K562 (cell line): ENCODE measurements around the gene TMEM95.

ENCODE experiments used
- ARID2 ChIP-seq: fragments of 450-650 bp; IDR thresholded peaks from 2 replicates; pipeline ENCODE4 v1.6.1; 2017; ENCODE audit warnings: antibody characterized with exemption, mild to moderate bottlenecking
- HMGN3 ChIP-seq: IDR thresholded peaks from 2 replicates; pipeline ENCODE4 v1.6.1; 2011; ENCODE audit warnings: borderline replicate concordance, low read depth, mild to moderate bottlenecking, mixed read lengths, low read length; ENCODE audit not compliant: insufficient read length; ENCODE audit errors: extremely low read depth
- MAFG ChIP-seq: fragments of 450-650 bp; conservative IDR thresholded peaks from 2 replicates; pipeline ENCODE4 v1.6.1; 2016; ENCODE audit warnings: missing genetic modification characterization, missing compliant biosample characterization
- RBM39 ChIP-seq: fragments of 200-400 bp; formaldehyde crosslinking; optimal IDR thresholded peaks from 2 replicates; pipeline ENCODE3; 2018; ENCODE audit warnings: low read depth, low read length
- ZNF318 ChIP-seq, 2 experiments: fragments of 450-650 bp; IDR thresholded peaks; 2 replicates each; pipeline ENCODE4 v1.6.1; 2016; ENCODE audit warnings: mild to moderate bottlenecking in 2 of 2, borderline replicate concordance in 1 of 2, low read depth in 1 of 2, moderate library complexity in 1 of 2
- TF ChIP-seq, protein P1 (sequence below), 2 experiments: fragments of 450-650 bp; formaldehyde crosslinking in 1 of 2; IDR thresholded peaks; 2 replicates each; pipeline versions ENCODE4 v1.4.0 to v1.6.1; 2014 to 2020; ENCODE audit warnings: mild to moderate bottlenecking in 2 of 2, borderline replicate concordance in 1 of 2, low read depth in 1 of 2
- TF ChIP-seq, protein P2 (sequence below), 3 experiments: IDR thresholded peaks in 2 of 3; conservative IDR thresholded peaks in 1 of 3; 2 replicates each; pipeline ENCODE4 v1.5.1; 2011 to 2012; ENCODE audit warnings: low read length in 3 of 3, mild to moderate bottlenecking in 3 of 3, control low read depth in 2 of 3, improper control_type of control experiment in 1 of 3, inconsistent platforms in 1 of 3, low read depth in 1 of 3, mixed read lengths in 1 of 3, moderate library complexity in 1 of 3; ENCODE audit not compliant: insufficient read depth in 2 of 3

DNA sequence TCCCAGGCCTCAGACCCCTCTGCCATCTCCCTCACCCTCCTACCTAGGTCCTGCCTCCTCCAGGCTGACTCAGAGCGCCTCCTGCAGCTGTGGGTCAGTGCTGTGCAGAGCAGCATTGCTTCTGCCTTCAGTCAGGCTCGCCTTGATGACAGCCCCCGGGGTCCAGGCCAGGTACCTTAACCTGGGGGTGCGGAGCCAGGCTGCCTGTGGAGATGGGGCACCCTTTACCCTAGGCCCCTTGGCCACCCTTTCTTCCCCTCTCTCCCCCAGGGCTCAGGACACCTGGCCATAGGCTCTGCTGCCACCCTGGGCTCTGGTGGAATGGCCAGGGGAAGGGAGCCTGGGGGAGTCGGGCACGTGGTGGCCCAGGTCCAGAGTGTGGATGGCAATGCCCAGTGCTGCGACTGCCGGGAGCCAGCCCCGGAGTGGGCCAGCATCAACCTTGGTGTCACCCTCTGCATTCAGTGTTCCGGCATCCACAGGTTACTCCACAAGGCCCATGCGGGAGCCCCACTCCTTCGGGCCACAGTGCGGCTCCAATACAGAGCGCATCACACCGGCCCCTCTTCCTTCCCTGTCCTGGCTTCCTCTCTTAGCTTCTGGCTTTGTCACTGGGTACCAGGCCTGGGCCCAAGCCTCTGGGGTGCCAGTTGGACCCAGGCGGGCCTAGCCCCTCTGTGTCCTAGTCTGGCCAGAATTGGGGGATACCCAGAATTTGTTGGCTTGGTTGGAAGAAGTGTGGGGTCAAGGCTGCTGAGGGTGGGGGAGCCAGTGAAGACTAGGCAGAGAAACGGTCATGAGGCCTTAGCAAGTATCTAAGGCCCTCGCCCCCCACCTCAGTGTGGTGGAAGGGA is 8.0 kb upstream of the TMEM95 start:
- TF ChIP-seq RBM39 (no peak), HMGN3 (no peak), ZNF318 (IDR thresholded peaks at IDR 0.05; ENCODE audit: borderline replicate concordance in 1 of 2, low read depth in 1 of 2) (no peak), MAFG (tag) (no peak), ARID2 (no peak)
- TF ChIP-seq, protein P1, sequence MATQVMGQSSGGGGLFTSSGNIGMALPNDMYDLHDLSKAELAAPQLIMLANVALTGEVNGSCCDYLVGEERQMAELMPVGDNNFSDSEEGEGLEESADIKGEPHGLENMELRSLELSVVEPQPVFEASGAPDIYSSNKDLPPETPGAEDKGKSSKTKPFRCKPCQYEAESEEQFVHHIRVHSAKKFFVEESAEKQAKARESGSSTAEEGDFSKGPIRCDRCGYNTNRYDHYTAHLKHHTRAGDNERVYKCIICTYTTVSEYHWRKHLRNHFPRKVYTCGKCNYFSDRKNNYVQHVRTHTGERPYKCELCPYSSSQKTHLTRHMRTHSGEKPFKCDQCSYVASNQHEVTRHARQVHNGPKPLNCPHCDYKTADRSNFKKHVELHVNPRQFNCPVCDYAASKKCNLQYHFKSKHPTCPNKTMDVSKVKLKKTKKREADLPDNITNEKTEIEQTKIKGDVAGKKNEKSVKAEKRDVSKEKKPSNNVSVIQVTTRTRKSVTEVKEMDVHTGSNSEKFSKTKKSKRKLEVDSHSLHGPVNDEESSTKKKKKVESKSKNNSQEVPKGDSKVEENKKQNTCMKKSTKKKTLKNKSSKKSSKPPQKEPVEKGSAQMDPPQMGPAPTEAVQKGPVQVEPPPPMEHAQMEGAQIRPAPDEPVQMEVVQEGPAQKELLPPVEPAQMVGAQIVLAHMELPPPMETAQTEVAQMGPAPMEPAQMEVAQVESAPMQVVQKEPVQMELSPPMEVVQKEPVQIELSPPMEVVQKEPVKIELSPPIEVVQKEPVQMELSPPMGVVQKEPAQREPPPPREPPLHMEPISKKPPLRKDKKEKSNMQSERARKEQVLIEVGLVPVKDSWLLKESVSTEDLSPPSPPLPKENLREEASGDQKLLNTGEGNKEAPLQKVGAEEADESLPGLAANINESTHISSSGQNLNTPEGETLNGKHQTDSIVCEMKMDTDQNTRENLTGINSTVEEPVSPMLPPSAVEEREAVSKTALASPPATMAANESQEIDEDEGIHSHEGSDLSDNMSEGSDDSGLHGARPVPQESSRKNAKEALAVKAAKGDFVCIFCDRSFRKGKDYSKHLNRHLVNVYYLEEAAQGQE (IDR thresholded peaks at IDR 0.05; ENCODE audit: borderline replicate concordance), result no peak
- TF ChIP-seq, protein P1 (CRISPR knock-in tag; IDR thresholded peaks at IDR 0.05; ENCODE audit: low read depth), result no peak
- TF ChIP-seq, protein P2, sequence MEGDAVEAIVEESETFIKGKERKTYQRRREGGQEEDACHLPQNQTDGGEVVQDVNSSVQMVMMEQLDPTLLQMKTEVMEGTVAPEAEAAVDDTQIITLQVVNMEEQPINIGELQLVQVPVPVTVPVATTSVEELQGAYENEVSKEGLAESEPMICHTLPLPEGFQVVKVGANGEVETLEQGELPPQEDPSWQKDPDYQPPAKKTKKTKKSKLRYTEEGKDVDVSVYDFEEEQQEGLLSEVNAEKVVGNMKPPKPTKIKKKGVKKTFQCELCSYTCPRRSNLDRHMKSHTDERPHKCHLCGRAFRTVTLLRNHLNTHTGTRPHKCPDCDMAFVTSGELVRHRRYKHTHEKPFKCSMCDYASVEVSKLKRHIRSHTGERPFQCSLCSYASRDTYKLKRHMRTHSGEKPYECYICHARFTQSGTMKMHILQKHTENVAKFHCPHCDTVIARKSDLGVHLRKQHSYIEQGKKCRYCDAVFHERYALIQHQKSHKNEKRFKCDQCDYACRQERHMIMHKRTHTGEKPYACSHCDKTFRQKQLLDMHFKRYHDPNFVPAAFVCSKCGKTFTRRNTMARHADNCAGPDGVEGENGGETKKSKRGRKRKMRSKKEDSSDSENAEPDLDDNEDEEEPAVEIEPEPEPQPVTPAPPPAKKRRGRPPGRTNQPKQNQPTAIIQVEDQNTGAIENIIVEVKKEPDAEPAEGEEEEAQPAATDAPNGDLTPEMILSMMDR (IDR thresholded peaks at IDR 0.05 in 2 of 3, conservative IDR thresholded peaks at IDR 0.05 in 1 of 3; ENCODE audit: insufficient read depth in 2 of 3, low read depth in 1 of 3, low read length in 3 of 3), result no peak
